ENCODE measurements around the gene AQP4.

GRCh38 chr18:26832302-26832701 lies 33.2 kb downstream of the AQP4 start:
- TF ChIP-seq HNF1A (IDR thresholded peaks at IDR 0.05; ENCODE audit: low read depth) (no peak), HNF1A (CRISPR knock-in tag; IDR thresholded peaks at IDR 0.05; ENCODE audit: borderline replicate concordance) (no peak), ZNF766 (CRISPR knock-in tag; IDR thresholded peaks at IDR 0.05; ENCODE audit: borderline replicate concordance) (no peak), ZNF10 (CRISPR knock-in tag; IDR thresholded peaks at IDR 0.05; ENCODE audit: borderline replicate concordance, low read depth) (no peak), KAT2B (IDR thresholded peaks at IDR 0.05; ENCODE audit: borderline replicate concordance, low read depth, low read length) (no peak), CTCF (CRISPR knock-in tag; IDR thresholded peaks at IDR 0.05) (no peak), EHMT2 (IDR thresholded peaks at IDR 0.05; ENCODE audit: borderline replicate concordance, low read depth, low read length) (no peak), IRF2 (CRISPR knock-in tag; IDR thresholded peaks at IDR 0.05) (no peak), ZNF772 (CRISPR knock-in tag; IDR thresholded peaks at IDR 0.05) (no peak), BHLHE40 (IDR thresholded peaks at IDR 0.05; ENCODE audit: low read length) (no peak), HNRNPLL (IDR thresholded peaks at IDR 0.05; ENCODE audit: low read depth, low read length, poor library complexity, severe bottlenecking) (no peak)
- TF ChIP-seq, protein P1, sequence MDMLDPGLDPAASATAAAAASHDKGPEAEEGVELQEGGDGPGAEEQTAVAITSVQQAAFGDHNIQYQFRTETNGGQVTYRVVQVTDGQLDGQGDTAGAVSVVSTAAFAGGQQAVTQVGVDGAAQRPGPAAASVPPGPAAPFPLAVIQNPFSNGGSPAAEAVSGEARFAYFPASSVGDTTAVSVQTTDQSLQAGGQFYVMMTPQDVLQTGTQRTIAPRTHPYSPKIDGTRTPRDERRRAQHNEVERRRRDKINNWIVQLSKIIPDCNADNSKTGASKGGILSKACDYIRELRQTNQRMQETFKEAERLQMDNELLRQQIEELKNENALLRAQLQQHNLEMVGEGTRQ (IDR thresholded peaks at IDR 0.05; ENCODE audit: low read depth, low read length), result no peak
- TF ChIP-seq, protein P1 (CRISPR knock-in tag; IDR thresholded peaks at IDR 0.05; ENCODE audit: borderline replicate concordance), result no peak
- TF ChIP-seq, protein P2, sequence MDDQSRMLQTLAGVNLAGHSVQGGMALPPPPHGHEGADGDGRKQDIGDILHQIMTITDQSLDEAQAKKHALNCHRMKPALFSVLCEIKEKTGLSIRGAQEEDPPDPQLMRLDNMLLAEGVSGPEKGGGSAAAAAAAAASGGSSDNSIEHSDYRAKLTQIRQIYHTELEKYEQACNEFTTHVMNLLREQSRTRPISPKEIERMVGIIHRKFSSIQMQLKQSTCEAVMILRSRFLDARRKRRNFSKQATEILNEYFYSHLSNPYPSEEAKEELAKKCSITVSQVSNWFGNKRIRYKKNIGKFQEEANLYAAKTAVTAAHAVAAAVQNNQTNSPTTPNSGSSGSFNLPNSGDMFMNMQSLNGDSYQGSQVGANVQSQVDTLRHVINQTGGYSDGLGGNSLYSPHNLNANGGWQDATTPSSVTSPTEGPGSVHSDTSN (CRISPR knock-in tag; IDR thresholded peaks at IDR 0.05; ENCODE audit: borderline replicate concordance), result no peak

Measured in HepG2 (cell line).